AG09309 (cell line): ENCODE results near the gene EPHB4.

Source experiments
- DNase-seq: peaks from one replicate; pipeline ENCODE4 v3.0.0-alpha.2; 2010; ENCODE audit warnings: low read depth
- H3K4me3 ChIP-seq: 2 replicates; pipeline ENCODE4 v1.5.1; 2011; ENCODE audit warnings: mild to moderate bottlenecking, low read depth, low read length, moderate library complexity; ENCODE audit not compliant: control insufficient read depth
- CTCF ChIP-seq: IDR thresholded peaks from 2 replicates; pipeline ENCODE4 v1.5.1; 2011; ENCODE audit warnings: mild to moderate bottlenecking, low read depth, low read length, inconsistent platforms; ENCODE audit not compliant: insufficient read depth, control insufficient read depth; ENCODE audit errors: missing control alignments

EPHB4 gene

GRCh38 chr7:100827330-100828226 is at the start of gene EPHB4:
Gene EPHB4 (minus strand): TSS chr7:100827523. CDS start chr7:100827030, 493 bp downstream.
- DNase-seq: no peak
- TF ChIP-seq CTCF: peak; percentile 54
- peak within 1 kb of the TSS; percentile 93 for H3K4me3 ChIP-seq

- TF ChIP-seq CTCF: no peak
- DNase-seq: no peak
- peak overlapping the region; percentile 90 for H3K4me3 ChIP-seq
Measured at GRCh38 chr7:100875356-100875751, 48.0 kb upstream of the EPHB4 start.

- TF ChIP-seq CTCF: peak; percentile 33
Measured at GRCh38 chr7:100874577-100875355, 47.4 kb upstream of the EPHB4 start, which contains the start of gene SRRT. Gene SRRT (plus strand): TSS chr7:100875103. CDS start chr7:100875591, 488 bp downstream.

GRCh38 chr7:100874300-100874576 is 46.9 kb upstream of the EPHB4 start:
- no peak for DNase-seq
- TF ChIP-seq CTCF: no peak
- H3K4me3 ChIP-seq: peak overlapping the region; percentile 90

More at GRCh38 chr7:100874577-100875355, 47.4 kb upstream of the EPHB4 start, which contains the start of gene SRRT:
- H3K4me3 ChIP-seq: peak within 1 kb of the TSS; percentile 90
- DNase-seq: peak; percentile 84

GRCh38 chr7:100873599-100874299 is 46.4 kb upstream of the EPHB4 start:
- no peak for TF ChIP-seq CTCF
- peak overlapping the region; percentile 90; the same call in 1 of the 2 replicates for H3K4me3 ChIP-seq
- DNase-seq: no peak
